ENCODE results near the gene SYT9.

SYT9 gene

GRCh38 chr11:7251836-7252682, at the start of gene SYT9:
SYT9 (plus strand) TSS chr11:7251904; CDS start chr11:7252187, 283 bp downstream.
- peak in 2 of 3 donors; percentile 7 to 30 for DNase-seq

DNA sequence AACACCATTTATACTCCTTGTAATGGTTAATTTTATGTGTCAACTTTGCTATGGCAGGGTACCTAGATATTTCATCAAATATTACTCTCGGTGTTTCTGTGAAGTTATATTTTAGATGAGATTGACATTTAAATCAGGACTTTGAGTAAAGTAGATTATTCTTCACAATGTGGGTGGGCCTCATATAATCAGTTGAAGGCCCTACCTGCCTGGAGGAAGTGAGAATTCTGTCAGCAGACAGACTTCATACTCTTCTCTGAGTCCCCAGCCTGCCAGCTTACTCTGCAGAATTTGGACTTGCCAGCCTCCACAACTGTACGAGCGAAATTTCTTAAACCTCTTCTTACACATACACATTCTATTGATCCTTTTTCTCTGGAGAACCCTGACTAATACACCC, 49.3 kb upstream of the SYT9 start:
- no peak for DNase-seq

GRCh38 chr11:7204778-7205177, 46.9 kb upstream of the SYT9 start:
- DNase-seq, result no peak

GRCh38 chr11:7208391-7208790, 43.3 kb upstream of the SYT9 start:
- no peak for DNase-seq

- DNase-seq, result no peak
Measured at GRCh38 chr11:7219491-7219890, 32.2 kb upstream of the SYT9 start.

GRCh38 chr11:7220636-7221035, 31.1 kb upstream of the SYT9 start:
- no peak for DNase-seq

GRCh38 chr11:7222619-7223018, 29.1 kb upstream of the SYT9 start:
- no peak for DNase-seq

DNA sequence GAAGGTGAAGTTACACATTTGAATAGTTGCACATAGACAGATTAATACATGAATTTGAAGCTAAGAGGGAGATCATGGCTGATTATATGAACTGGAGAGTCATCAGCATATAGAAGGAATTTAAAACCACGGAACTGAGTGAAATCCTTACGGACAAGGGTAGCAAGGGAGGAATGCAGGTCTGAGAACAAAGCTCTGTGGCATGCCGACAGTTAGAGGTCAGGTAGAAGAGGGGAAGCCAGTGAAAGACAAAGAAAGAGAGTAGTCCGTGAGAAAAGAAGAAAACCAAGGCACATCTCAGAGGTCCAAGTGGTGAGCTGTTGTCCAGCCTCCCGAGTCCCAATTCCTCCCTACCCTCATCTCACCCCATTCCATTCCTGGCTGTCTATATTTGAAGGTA, 11.8 kb upstream of the SYT9 start:
- no peak for DNase-seq

GRCh38 chr11:7245341-7245740, 6.4 kb upstream of the SYT9 start:
- no peak for DNase-seq

DNA sequence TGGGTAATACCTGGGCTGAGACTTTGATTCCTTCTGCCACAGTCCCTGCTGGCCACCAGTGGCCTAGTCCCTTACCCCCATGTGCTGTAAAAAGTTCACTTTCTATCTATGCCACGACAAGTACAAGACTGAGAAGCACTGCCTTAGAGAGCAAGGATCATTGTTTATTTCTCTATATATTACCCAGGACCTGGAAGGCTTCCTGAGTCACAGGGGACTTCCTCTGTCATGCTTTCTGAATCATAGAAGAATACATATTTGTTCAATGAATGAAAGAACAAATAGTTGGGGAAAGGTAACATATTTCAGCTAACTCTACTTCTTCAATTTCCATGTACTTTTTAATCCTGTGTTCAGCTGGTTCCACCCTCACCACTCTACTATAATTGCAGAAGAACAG, 5.5 kb upstream of the SYT9 start:
- DNase-seq, result no peak

DNA sequence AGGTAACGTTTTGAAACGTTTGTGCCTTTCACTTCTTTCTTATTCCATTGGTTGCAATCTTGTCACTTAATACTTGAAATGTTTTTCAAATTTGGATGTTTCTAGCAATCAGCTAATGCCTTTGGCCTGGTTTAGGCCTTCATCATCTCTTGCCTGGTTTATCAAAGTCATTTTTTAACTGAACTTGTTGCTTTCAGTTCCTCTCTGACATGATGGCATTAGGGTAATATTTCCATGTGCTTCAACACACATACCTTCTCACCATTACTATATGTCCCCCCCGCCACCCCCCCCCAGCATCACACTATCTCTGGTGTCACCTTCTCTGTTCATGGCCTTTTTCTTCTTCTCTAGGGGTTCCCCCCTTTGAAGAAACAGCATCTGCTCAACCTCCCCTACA, 1.5 kb upstream of the SYT9 start:
- no peak for DNase-seq

- DNase-seq, result no peak
Measured at GRCh38 chr11:7251487-7251835, 243 bp upstream of the SYT9 start.

DNA sequence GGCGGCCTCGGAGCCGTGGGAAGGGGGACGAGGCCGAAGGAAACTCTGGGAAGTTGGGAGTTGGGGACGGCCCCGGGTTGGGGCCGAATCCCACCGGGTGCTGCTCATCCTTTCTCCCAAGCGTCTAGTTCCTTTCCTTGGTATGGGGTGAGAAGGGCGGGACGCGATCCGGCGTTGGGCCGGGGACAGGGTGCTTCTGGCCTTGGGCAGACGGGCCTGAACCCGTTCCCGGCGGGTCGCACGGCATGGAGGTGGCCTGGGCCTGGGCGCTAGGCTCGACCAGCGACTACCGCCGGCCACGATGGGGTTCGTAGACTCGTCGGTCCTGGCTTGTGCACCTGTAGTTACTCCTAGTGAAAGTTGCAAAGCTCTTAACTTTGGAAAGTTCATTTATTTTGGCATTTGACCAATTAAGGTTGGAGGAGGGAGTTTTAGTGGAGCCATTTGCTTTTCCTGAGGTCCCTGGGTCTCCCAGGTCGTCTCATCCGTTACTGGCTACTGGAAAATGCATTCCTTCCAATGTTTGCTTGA, 1.0 kb downstream of the SYT9 start:
- DNase-seq, result no peak

DNA sequence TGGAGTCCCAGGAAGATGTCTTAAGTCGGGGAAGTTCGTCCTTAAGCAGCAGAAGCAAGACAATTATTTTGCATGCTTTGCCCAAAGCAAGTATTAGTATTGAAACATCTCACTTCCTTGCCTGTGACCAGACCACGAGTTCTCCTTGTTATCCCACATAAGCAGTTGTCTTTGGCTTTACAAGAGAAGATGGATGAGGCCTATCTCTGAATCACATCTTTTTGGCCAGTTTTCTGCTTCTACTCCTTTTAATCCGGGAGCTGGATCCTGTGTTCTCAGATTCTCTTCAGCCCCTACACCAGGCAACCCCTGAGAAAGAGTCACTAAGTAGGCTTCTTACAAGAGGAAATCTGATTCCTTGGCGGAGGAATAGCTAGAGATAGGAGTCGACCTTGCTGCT, 2.1 kb downstream of the SYT9 start:
- DNase-seq, result no peak

DNA sequence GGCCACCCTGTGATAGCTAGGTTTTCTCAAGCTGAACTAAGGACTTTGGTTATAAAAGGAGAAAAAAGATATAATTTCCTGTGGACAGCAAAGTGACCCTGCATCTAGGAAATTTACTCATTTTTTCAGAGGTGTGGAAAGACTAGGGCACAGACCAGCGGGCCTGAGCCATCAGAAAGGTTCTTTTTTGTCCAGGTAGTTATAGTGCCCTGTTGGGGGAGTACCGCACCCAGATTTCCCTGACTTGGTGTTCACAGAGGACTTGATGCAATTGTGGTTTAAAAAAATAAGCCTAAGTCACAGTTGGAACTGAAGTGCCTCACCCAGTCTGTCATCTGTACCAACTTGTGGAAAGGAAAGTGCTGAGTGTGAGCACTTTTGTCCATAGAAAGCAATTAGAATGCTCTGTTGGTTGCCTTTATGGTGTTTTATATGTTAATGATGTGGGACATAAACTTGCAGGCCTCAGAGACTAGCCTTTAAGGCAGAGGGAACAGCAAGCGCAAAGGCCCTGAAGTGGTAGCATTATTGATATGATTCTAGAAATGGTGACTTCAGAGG, 3.1 kb downstream of the SYT9 start:
- DNase-seq, result no peak

GRCh38 chr11:7256943-7257342, 5.2 kb downstream of the SYT9 start:
- no peak for DNase-seq

GRCh38 chr11:7257724-7258123, 6.0 kb downstream of the SYT9 start:
- no peak for DNase-seq

GRCh38 chr11:7261578-7261977, 9.9 kb downstream of the SYT9 start:
- no peak for DNase-seq

- no peak for DNase-seq
Measured at GRCh38 chr11:7262672-7263071, 11.0 kb downstream of the SYT9 start.

- DNase-seq, result no peak
Measured at GRCh38 chr11:7263842-7264241, 12.1 kb downstream of the SYT9 start.

DNA sequence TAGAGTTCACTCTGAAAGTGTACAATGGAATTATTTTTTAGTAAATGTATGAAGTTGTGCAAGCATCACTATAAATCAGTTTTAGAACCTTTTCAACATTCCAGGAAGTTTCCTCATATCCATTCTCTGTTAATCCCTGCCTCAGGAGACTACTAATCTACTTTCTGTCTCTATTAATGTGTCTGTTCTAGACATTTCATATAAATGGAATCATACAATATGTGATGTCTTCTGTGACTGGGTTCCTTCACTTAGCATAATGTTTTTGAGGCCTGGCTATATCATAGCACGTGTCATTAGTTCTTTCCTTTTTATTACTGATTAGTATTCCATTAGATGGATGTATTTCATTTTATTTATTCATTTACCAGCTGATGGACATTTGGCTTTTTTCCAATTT, 17.1 kb downstream of the SYT9 start:
- no peak for DNase-seq

- DNase-seq, result no peak
Measured at GRCh38 chr11:7270233-7270865, 18.6 kb downstream of the SYT9 start.

- DNase-seq, result no peak
Measured at GRCh38 chr11:7272373-7272772, 20.7 kb downstream of the SYT9 start.

GRCh38 chr11:7275133-7275532, 23.4 kb downstream of the SYT9 start:
- DNase-seq, result no peak
